ENCODE data around the gene CEACAM3. TPM values are rescaled to one million over a fixed set of nuclear protein-coding genes. Genes with fewer than 3 reads are reported as not detected.
A peak's percentile ranks its signal among the peaks of the same experiment; 100 is the strongest.

Gene CEACAM3
- total and polyA plus RNA-seq, 9 donors: 0.62 TPM; not detected in 8

GRCh38 chr19:41853768-41854167 lies 57.4 kb downstream of the CEACAM3 start:
- TF ChIP-seq EP300 (IDR thresholded peaks at IDR 0.05): no peak
- no peak for TF ChIP-seq POLR2A (IDR thresholded peaks at IDR 0.05)
- TF ChIP-seq, protein P1, sequence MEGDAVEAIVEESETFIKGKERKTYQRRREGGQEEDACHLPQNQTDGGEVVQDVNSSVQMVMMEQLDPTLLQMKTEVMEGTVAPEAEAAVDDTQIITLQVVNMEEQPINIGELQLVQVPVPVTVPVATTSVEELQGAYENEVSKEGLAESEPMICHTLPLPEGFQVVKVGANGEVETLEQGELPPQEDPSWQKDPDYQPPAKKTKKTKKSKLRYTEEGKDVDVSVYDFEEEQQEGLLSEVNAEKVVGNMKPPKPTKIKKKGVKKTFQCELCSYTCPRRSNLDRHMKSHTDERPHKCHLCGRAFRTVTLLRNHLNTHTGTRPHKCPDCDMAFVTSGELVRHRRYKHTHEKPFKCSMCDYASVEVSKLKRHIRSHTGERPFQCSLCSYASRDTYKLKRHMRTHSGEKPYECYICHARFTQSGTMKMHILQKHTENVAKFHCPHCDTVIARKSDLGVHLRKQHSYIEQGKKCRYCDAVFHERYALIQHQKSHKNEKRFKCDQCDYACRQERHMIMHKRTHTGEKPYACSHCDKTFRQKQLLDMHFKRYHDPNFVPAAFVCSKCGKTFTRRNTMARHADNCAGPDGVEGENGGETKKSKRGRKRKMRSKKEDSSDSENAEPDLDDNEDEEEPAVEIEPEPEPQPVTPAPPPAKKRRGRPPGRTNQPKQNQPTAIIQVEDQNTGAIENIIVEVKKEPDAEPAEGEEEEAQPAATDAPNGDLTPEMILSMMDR (IDR thresholded peaks at IDR 0.05): no peak
- Histone ChIP-seq H3K27ac (no peak overlapping the region), H3K9me3 (no peaks in the 10 kb centered on the region), H3K4me1 (ENCODE audit: insufficient read depth) (no peaks in the 10 kb centered on the region), H3K36me3 (no peaks in the 10 kb centered on the region), H3K27me3 (no peaks in the 10 kb centered on the region), H3K4me3 (no peak overlapping the region)
- DNase-seq: no peak
- intact Hi-C loops (cut with DNase I): no loop called here
- 46 to 56% (median 53%) methylated on average over 2 of the region's 2 CpGs for WGBS, 3 donors

DNA sequence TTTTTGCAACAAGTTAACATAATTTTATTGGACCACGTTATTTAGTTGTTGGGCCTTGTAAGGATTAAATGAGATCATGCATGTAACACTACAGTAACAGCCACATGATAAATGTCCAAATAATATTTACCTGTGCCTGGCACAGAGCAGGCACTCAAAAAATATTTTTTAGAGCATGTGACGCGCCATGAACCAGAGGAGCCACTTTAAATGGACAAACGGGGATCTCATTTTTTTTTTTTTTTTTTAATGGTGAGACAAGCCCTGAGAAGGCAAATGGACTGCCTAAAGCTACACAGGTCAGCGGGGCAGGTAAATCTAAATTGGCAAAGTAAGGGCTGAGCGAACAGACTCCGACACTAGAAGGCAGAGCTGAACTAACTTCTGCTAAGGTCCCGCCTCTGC lies 62.8 kb downstream of the CEACAM3 start:
- DNase-seq: no peak
- Histone ChIP-seq H3K27me3 (no peaks in the 10 kb centered on the region), H3K4me1 (ENCODE audit: insufficient read depth) (peaks cover 6% of the 10 kb centered on the region), H3K27ac (peak overlapping the region in 1 of 2 donors; percentile 95), H3K36me3 (no peaks in the 10 kb centered on the region), H3K9me3 (no peaks in the 10 kb centered on the region), H3K4me3 (no peak overlapping the region)
- no peak for TF ChIP-seq EP300 (IDR thresholded peaks at IDR 0.05)
- no peak for TF ChIP-seq POLR2A (IDR thresholded peaks at IDR 0.05)
- TF ChIP-seq, protein P1 (IDR thresholded peaks at IDR 0.05): no peak
- 1 to 8% (median 2%) methylated on average over 8 of the region's 8 CpGs for WGBS, 3 donors
- intact Hi-C loops (cut with DNase I): loop anchor here in 1 of 4 donors (1.0 kb wide), 1 partner anchor 26 kb away; no protein-coding TSS in a partner anchor

DNA sequence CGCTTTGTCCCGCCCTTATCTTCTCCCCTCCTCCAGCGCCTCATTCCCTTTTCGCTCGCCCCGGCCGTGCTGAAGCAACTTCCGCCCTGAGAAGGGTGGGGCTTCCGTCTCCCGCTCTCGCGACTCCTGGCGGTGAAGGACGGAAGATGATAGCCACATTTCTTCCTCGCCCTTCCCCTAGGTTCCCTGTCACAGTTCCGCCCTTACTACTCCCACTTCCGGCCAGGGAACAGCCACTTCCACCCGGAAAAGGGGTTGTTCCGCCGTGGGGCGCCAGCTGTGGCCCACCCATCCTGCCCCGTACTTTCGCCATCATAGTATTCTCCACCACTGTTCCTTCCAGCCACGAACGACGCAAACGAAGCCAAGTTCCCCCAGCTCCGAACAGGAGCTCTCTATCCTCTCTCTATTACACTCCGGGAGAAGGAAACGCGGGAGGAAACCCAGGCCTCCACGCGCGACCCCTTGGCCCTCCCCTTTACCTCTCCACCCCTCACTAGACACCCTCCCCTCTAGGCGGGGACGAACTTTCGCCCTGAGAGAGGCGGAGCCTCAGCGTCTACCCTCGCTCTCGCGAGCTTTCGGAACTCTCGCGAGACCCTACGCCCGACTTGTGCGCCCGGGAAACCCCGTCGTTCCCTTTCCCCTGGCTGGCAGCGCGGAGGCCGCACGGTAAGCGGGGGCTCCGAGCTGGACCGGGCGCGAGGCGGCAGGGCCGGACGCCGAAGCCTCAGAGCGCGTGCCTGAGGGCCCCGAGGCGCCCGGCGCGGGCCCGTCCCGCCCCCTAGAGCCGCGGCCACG lies 63.4 kb downstream of the CEACAM3 start, which contains the start of gene RPS19:
TSS of gene RPS19 (plus strand) at position 638 of the 801 bp plus-strand sequence. CDS start 520 bp downstream, outside the sequence.
- Histone ChIP-seq H3K27me3 (no peaks in the 10 kb centered on the region), H3K4me1 (ENCODE audit: insufficient read depth) (peaks cover 6% of the 10 kb centered on the region), H3K36me3 (no peaks in the 10 kb centered on the region), H3K4me3 (peak within 1 kb of the TSS; percentile 71), H3K27ac (peak within 1 kb of the TSS; percentile 69 to 95), H3K9me3 (no peaks in the 10 kb centered on the region)
- intact Hi-C loops (cut with DNase I): loop anchor here in 2 of 4 donors (1.0 to 5.0 kb wide), 2 partner anchors 25 to 97 kb away; partner anchors contain the start of gene RABAC1 (in 1 of the 2)
- peak; percentile 99 for DNase-seq
- WGBS, 3 donors: 0 to 1% (median 0%) methylated on average over 64 to 76 of the region's 76 CpGs
- TF ChIP-seq, protein P1 (IDR thresholded peaks at IDR 0.05): peak; percentile 87 to 95 (median 95)
- TF ChIP-seq EP300 (IDR thresholded peaks at IDR 0.05) (peak; percentile 51), POLR2A (IDR thresholded peaks at IDR 0.05) (peak; percentile 80)

DNA sequence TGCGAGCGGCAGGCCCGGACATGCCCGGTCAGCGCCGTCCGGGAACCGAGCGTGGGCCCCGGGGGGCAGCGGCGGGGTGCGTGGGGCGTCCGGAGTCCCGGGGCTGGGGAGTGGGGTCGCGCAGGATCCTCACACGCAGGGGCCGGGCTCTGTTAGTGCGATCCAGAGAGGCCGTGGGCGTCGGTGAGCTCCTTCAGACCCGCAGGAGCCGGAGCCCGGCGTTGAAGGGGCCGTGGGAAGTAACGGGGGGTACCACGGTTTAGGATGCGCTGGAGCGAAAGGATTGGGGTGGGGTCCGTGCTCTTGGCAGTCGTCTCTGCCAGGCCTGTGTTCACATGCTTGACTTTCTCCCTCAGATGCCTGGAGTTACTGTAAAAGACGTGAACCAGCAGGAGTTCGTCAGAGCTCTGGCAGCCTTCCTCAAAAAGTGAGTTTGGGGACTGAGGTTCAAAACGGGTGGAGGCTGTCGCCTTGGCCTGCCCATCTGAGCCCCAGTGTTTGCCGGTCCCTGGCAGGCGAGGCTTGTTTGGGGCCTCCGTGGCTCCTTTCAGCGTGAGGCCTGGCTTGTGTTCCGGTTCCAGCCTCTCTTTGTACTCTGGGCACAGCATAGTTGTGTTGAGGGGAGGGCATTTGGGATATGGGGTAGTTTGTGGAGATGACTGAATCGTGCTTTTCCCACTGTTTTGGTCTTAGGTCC lies 64.2 kb downstream of the CEACAM3 start:
- H3K9me3 ChIP-seq: no peaks in the 10 kb centered on the region
- H3K27me3 ChIP-seq: no peaks in the 10 kb centered on the region
- 0 to 1% (median 1%) methylated on average over 30 to 45 of the region's 45 CpGs for WGBS, 3 donors
- no peaks in the 10 kb centered on the region for H3K36me3 ChIP-seq
- intact Hi-C loops (cut with DNase I): loop anchor here in 1 of 4 donors (5.0 kb wide), 1 partner anchor 97 kb away; the partner anchor contains the start of gene RABAC1
- TF ChIP-seq POLR2A (IDR thresholded peaks at IDR 0.05) (no peak), EP300 (IDR thresholded peaks at IDR 0.05) (no peak)
- TF ChIP-seq, protein P1 (IDR thresholded peaks at IDR 0.05): no peak
- H3K4me3 ChIP-seq: peak overlapping the region; percentile 71
- peak in 1 of 5 donors; percentile 35 for DNase-seq
- peaks cover 6% of the 10 kb centered on the region for H3K4me1 ChIP-seq (ENCODE audit: insufficient read depth)
- H3K27ac ChIP-seq: peak overlapping the region; percentile 69 to 95

Data from ovary (tissue), 9 donors.